GM18507 (cell line): ENCODE data around the gene JAM3.

Experiments
- DNase-seq: peaks from one replicate; pipeline ENCODE4 v3.0.0; 2011; ENCODE audit warnings: low read depth; ENCODE audit not compliant: insufficient read length; ENCODE audit errors: extremely low spot score
- FAIRE-seq: peaks from 2 replicates; lab custom pipeline; 2011; peaks lifted over from hg19 to GRCh38; lab: Jason Lieb, UNC

Gene JAM3

DNA sequence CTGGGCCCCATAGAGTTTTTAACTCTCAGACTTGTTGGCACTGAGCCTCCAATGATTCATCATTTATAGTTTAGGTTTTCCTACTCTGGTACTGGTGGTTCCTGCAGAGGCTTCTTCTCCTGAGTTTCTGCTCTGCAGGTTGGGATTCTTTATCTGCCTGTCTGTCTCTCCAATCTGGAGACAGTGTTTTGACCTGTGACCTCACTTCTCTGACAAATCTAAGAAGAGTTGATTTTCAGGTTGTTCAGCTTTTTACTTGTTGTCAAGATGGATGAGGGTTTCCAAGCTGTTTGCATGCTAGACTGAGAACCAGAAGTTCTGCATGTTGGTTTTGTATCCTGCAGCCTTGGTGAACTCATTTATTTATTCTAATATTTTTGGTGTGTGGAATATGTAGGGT is 63.9 kb downstream of the JAM3 start:
- DNase-seq (no peak), FAIRE-seq (no peak)

DNA sequence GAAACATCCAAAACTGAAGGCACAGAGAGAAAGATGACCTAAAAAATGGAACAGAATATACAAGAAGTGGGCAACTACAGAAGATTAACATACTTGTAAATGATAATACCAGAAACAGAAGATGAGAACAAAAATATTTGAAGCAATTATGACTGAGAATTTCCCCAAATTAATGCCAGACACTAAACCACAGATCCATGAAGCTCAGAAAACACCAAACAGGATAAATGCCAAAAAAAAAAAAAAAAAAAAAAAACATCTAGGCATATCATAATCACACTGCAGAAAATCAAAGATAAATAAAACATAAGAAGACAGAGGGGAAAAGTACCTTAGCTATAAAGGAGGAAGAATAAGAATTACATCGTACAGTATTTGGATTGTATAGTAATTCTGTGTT is 65.3 kb downstream of the JAM3 start:
- FAIRE-seq = no peak
- DNase-seq = no peak

DNA sequence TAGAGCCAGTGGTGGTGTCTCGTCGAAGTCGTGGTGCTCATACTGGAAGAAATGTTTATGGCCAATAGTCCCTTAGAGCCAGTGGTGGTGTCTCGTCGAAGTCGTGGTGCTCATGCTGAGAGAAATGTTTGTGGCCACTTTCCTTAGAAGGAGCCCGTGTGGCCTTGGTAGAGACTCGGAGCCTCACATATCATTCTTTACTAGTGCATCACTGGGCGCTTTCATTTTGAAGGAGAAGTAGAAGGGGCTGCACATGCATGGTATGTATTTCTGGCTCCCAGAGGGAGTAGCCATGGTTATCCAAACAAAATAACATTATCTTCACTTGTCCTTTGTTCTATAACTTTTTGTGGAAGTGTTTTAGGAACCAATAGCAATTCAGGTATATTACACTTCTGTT is 69.5 kb downstream of the JAM3 start:
- DNase-seq = no peak
- FAIRE-seq = no peak

DNA sequence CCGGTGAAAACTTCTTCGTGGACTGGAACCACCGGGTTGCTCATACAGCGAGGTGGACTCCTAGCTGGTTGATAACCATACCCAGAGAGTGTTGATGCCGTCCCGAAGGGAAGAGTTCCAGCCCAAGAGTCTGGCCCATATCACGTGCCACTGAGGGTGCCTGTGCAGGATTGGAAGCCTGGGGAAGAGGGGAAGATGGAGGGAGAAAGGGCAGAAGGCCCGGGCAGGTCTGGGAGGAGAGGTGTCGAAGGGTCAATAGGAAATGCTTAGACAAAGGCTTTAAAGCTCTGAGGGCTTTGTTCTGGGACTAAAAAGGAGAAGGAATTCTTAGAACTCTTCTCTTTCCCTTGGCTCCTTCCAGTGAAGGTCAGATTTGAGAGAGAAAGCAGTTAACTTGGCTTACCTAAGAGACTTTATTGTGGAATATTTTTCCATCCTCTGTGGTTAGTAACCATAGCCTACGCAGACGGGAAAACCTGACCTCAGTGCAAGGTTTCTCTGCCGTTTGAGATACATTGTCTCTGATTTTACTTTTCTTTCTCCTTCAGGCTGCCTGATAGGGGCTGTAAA is 70.5 kb downstream of the JAM3 start:
- FAIRE-seq = no peak
- DNase-seq = no peak

DNA sequence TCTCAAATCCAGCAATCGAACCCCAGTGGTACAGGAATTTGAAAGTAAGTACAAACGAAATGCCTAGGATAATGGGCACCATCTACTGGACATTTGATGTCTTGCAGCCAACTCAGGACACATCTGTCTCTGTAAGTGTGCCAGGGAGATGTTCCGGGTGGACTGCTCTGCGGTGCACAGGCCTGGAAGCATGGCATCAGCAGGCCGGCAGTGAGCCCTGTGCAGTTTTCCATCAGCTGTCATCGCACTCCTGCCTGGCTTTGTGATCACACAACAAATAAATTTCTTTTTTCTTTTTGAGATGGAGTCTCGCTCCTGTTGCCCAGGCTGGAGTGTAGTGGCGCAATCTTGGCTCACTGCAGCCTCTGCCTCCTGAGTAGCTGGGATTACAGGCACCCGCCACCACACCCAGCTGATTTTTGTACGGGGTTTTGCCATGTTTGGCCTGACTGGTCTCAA is 71.0 kb downstream of the JAM3 start:
- peak; percentile 59 for FAIRE-seq

DNA sequence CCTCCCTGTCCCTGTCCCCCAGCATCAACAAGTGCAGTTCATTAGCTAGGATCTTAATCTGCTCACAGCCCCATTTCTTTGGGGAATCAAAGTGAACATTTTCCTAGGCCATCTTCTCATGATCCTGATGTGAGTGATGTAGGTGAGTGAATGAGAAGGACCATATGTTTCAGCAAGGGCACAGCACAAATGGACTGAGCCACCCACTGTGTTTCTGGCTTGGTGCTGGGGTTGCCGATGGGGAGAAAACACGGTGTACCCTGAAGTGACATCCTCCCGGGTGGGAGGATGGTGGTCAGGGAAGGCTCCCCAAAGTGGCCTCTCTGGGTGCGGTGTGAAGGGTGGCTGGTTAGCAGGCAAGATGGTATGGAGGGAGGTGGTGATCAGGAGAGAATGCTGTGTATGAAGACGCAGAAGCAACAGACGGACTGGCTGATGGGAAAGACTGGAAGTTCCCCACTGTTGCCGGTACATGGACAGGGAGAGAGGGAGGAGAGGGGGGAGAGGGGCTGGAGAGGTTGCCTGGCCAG is 72.2 kb downstream of the JAM3 start:
- FAIRE-seq (no peak), DNase-seq (no peak)

More for the DNA sequence above, 71.0 kb downstream of the JAM3 start:
- peak; percentile 9 for DNase-seq

DNA sequence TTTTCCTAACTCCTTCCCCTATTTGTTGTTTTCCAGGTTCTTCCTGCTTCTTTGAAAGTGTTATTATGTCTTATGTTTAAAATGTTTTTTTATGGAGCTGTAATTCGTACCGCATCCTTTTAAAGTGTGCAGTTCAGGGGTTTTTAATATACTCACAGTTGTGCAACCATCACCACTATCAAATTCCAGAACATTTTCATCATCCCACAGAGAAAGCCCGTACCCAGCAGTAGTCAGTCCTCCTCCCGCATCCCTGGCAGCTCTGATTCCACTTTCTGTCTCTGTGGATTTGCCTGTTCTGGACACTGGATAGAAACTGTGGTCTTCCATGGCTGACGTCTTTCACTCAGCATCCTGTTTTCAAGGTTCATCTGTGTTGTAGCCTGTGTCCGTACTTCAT is 73.7 kb downstream of the JAM3 start:
- no peak for FAIRE-seq
- no peak for DNase-seq

DNA sequence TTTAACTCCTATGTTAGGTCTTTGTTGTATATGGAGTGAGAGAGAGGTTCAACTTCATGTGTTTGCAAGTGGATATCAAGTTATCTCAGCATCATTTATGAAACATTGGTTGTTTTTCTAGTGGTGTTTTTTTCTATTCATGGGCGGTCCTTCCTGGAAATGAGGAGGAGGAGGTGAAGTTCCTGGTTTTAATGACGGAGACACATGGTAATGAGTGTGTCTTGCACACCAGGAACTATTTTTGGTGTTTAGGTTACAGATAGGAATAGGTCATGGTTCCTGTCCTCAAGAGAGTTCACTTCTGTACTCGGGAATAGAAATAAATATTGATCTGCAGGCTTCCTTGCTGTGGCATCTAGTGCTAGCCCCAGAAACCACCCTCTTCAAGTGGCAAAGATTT is 74.9 kb downstream of the JAM3 start:
- FAIRE-seq (no peak), DNase-seq (no peak)

DNA sequence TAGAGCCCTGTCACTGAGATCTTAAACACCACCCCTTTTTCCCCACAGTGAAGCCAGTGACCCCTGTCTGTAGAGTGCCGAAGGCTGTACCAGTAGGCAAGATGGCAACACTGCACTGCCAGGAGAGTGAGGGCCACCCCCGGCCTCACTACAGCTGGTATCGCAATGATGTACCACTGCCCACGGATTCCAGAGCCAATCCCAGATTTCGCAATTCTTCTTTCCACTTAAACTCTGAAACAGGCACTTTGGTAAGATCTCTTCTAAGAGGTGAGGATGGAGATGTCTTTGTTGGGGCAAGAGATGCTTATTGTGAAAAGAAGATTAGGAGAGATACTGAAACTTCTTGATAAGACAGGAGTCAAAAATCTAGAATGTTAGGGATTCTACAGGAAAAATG is 75.9 kb downstream of the JAM3 start:
- DNase-seq (no peak), FAIRE-seq (no peak)

DNA sequence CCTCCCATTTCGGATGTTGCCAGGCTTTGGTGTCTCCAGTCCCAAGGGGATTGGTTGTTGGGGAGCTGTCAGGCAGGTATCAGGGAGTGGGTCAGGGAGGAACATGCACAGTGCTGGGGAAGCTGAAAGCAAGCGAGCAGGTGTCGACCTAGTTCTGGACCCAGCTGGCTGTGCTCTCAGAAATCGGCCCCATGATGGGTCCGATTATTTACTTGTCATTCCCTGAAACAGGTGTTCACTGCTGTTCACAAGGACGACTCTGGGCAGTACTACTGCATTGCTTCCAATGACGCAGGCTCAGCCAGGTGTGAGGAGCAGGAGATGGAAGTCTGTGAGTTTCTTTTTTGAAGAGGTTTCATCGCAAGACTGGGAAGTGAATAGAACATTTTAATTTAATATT is 76.8 kb downstream of the JAM3 start:
- no peak for DNase-seq
- FAIRE-seq = no peak

DNA sequence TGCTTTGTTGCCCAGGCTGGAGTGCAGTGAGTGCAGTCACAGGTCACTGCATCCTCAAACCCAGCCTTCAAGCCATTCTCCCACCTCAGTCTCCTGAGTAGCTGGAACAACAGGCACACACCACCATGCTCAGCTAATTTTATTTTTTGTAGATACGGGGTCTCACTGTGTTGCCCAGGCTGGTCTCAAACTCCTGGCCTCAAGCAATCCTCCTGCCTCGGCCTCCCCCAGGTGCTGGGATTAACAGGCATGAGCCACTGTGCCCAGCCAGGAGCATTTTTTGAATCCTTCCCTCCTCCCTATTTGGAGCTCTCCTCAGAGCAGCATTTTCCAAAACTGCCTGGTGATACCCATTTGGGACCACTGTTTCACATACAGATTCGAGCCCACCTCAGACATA is 77.7 kb downstream of the JAM3 start:
- FAIRE-seq = no peak
- no peak for DNase-seq

DNA sequence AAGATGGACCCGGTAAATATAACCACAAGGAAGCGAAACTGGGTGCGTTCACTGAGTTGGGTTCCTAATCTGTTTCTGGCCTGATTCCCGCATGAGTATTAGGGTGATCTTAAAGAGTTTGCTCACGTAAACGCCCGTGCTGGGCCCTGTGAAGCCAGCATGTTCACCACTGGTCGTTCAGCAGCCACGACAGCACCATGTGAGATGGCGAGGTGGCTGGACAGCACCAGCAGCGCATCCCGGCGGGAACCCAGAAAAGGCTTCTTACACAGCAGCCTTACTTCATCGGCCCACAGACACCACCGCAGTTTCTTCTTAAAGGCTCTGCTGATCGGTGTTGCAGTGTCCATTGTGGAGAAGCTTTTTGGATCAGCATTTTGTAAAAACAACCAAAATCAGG is 80.5 kb downstream of the JAM3 start:
- DNase-seq (no peak), FAIRE-seq (no peak)

DNA sequence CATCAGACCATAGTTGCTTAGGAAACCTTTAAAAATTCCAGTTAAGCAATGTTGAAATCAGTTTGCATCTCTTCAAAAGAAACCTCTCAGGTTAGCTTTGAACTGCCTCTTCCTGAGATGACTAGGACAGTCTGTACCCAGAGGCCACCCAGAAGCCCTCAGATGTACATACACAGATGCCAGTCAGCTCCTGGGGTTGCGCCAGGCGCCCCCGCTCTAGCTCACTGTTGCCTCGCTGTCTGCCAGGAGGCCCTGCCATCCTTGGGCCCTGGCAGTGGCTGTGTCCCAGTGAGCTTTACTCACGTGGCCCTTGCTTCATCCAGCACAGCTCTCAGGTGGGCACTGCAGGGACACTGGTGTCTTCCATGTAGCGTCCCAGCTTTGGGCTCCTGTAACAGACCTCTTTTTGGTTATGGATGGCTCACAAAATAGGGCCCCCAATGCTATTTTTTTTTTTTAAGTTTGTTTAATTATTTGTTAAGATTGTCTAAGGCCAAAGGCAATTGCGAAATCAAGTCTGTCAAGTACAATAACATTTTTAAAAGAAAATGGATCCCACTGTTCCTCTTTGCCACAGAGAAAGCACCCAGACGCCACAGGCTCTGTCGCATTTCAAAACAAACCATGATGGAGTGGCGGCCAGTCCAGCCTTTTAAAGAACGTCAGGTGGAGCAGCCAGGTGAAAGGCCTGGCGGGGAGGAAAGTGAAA is 81.5 kb downstream of the JAM3 start:
- FAIRE-seq (no peak), DNase-seq (no peak)

DNA sequence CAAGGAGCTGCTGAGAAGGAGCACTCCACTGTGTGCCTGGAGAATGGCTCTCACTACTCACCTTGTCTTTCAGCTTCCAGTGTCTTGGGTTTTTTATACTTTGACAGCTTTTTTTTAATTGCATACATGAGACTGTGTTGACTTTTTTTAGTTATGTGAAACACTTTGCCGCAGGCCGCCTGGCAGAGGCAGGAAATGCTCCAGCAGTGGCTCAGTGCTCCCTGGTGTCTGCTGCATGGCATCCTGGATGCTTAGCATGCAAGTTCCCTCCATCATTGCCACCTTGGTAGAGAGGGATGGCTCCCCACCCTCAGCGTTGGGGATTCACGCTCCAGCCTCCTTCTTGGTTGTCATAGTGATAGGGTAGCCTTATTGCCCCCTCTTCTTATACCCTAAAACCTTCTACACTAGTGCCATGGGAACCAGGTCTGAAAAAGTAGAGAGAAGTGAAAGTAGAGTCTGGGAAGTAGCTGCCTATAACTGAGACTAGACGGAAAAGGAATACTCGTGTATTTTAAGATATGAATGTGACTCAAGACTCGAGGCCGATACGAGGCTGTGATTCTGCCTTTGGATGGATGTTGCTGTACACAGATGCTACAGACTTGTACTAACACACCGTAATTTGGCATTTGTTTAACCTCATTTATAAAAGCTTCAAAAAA is 82.3 kb downstream of the JAM3 start:
- no peak for FAIRE-seq
- DNase-seq = no peak

DNA sequence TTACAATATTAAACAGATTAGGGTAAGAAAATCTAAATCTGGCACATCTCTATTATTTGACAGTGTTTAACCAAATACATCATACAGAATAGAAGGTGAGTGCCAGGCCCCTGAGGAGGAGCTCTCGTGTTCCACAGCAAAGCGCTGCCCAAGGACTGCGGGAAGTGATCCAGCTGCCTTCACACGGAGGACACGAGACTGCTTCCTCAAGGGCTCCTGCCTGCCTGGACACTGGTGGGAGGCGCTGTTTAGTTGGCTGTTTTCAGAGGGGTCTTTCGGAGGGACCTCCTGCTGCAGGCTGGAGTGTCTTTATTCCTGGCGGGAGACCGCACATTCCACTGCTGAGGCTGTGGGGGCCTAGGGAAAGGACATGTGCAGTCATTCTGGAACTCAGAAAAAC is 83.8 kb downstream of the JAM3 start:
- DNase-seq (no peak), FAIRE-seq (no peak)

DNA sequence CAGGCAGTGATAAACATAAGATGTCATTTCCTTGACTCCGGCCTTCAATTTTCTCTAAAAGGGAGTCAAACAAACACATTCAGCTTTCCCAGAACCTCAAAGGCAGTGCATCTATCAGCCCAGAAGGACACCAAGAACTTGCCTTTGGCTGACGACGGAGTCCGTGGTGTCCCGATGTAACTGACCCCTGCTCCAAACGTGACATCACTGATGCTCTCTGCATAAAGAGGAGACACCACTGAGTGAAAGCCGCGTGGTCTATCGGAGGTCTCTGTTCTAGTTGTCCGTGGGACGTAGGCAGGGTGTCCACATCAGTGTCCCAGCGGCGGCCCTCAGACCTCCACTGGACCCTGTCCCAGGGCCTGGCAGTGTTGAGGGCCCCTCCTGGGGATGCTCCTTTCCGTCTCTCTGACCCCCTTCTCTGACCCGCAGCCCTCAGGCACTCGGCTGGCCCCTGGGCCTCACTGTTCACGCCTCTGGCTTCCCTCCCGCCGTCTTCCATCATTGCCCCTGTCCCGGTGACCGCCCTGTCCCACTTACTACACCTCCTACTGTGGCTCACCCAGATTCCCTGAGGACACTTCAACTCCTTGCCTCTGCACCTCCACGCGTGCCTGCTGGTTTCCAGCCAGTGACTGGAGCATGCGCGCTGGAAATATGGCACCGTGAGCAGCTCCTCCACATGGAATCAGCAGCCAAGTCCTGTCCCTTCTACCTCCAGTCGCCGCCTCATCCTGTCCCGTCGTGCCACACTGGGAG is 84.5 kb downstream of the JAM3 start:
- DNase-seq = no peak
- no peak for FAIRE-seq

DNA sequence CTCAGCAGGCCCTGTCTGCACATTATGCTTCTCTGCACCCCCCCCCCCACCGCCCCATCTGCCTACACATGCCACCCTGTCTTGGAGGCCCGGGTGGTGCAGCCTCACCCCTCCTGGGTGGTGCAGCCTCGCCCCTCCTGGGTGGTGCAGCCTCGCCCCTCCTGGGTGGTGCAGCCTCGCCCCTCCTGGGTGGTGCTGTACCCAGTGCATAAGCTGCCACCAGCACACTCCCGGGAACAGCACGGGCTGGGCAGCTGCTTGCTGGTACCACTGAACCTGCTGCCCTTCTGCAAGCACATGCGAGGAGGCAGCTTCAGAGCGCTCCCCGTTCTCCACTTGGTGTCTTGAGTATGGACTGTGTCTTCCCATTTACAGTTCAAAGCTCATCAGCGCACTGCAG is 85.6 kb downstream of the JAM3 start:
- DNase-seq (no peak), FAIRE-seq (no peak)

DNA sequence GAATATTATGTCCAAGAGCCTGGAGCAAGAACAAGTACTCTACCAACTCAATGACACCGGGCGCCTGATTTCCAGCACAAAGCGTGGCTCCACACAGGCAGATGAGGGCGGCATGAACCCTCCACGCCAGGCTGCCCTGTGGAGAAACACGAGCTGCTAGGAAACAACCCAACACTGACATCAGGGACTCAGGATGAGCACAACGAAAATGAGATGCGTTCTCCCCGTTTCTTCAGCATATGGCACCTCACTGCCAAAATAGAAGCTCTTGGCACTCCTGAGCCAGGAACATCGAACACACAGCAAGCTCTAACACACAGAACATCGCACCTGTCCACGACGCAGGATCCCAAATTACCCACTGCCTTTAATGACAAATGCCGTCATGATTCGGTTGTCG is 86.6 kb downstream of the JAM3 start:
- DNase-seq (no peak), FAIRE-seq (no peak)

DNA sequence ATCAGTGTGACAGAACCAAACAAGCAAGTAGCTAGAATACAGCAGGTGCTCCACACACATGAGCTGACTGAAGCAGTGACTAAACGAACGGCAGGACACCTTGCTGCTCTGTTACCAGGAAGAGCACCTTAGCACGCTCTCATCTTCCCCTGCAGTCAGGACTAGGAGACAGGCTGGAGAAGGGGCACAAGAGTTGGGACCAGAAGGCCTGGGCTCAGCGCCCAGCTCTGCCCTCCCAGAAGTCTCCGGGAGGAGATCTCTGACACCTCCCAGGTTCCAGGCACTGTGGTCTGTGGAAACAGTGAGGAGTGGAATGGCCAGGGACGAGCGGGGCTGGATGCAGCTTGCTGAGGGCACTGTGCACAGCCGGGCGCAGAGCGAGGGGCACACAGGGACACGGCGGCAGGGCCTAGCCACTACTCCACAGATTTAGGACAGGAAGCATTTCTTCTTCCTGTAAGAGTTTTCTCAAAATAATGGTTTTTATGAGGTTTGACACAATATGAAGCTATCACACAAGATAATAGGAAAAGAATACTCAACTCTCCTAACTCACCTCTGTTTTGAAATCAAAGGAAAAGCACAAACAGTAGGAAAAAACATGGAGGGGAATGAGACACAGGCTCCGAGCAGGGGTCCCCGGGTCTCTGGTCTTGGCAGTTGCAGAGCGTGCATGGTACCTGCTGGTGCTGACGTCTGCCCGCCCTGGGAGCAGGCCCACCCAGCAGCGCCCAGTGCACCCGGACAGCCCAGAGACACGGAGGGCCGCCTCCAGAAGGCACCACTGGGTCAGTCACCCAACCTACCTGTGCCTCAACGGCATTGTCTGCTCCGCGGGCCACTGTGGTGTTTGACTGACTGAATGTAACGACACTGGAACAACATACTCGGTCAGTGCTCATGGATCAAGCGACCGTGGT is 87.3 kb downstream of the JAM3 start:
- no peak for FAIRE-seq
- DNase-seq = no peak
